Natural killer cell treated with Interleukin-12 subunit alpha and Interleukin-12 subunit beta and Interleukin-15 and Interleukin-18, amount 100 ng/mL, for 72 hours (primary cell): ENCODE results near the gene SYAP1. TPM values are rescaled to one million over a fixed set of nuclear protein-coding genes. Genes with fewer than 3 reads are reported as not detected.

Experiments used
- ATAC-seq, 2 donors: fragments of 150-1000 bp; cut with Tn5 transposase in 1 of 2; sonication (Bioruptor Pico), chemical (Tn5 transposase) in 1 of 2; 2 replicates each; pipeline ENCODE4 v1.10.0; 2021
- DNase-seq: peaks from one replicate; pipeline ENCODE4 v3.0.0; 2022; ENCODE audit warnings: low spot score
- H3K27ac Mint-ChIP-seq, 2 donors: 1 replicate in 1 of 2; 2 replicates in 1 of 2; pipeline ENCODE4 v1.8.0; 2022; ENCODE audit warnings: mixed read lengths in 2 of 2, mild to moderate bottlenecking in 1 of 2, moderate library complexity in 1 of 2
- H3K27me3 Mint-ChIP-seq, 2 donors: 1 replicate in 1 of 2; 2 replicates in 1 of 2; pipeline ENCODE4 v1.8.0; 2022; ENCODE audit warnings: mixed read lengths in 2 of 2
- H3K36me3 Mint-ChIP-seq: one replicate; pipeline ENCODE4 v1.8.0; 2022; ENCODE audit warnings: mixed read lengths
- H3K4me1 Mint-ChIP-seq, 2 donors: 1 replicate in 1 of 2; 2 replicates in 1 of 2; pipeline ENCODE4 v1.8.0; 2022; ENCODE audit warnings: low read depth in 2 of 2, mixed read lengths in 2 of 2, mild to moderate bottlenecking in 1 of 2
- H3K4me3 Mint-ChIP-seq: one replicate; pipeline ENCODE4 v1.8.0; 2022; ENCODE audit warnings: mixed read lengths
- H3K9me3 Mint-ChIP-seq: 2 replicates; pipeline ENCODE4 v1.8.0; 2022; ENCODE audit warnings: mixed read lengths
- total RNA-seq, 2 donors: library from RNA; stranded (reverse); gene quantifications; one replicate each; pipeline ENCODE4 v1.2.3, GENCODE V29; 2022

SYAP1 gene
- total RNA-seq, result 10 to 100 TPM; 12.7 to 22.8 TPM

- Mint-ChIP-seq H3K4me3 (peak within 1 kb of the TSS; percentile 93), H3K27ac (peak within 1 kb of the TSS; percentile 89 to 98), H3K9me3 (no peaks in the 10 kb centered on the region), H3K4me1 (peaks cover 8 to 35% of the 10 kb centered on the region in 2 donors), H3K36me3 (no peaks in the 10 kb centered on the region), H3K27me3 (no peaks in the 10 kb centered on the region)
- DNase-seq (peak; percentile 98), ATAC-seq (peak; percentile 100)
These were observed at the start of gene SYAP1 for GRCh38 chrX:16719334-16720084. Gene SYAP1, plus strand, starts transcription at chrX:16719612. Its CDS starts 113 bp downstream, at chrX:16719725.

GRCh38 chrX:16671005-16671404, 48.4 kb upstream of the SYAP1 start:
- Mint-ChIP-seq H3K36me3 (peaks cover 4% of the 10 kb centered on the region), H3K9me3 (no peaks in the 10 kb centered on the region), H3K27me3 (no peaks in the 10 kb centered on the region), H3K4me3 (no peak overlapping the region), H3K4me1 (no peaks in the 10 kb centered on the region), H3K27ac (no peak overlapping the region)
- DNase-seq (no peak), ATAC-seq (no peak)

- no peaks in the 10 kb centered on the region for H3K9me3 Mint-ChIP-seq
- H3K4me1 Mint-ChIP-seq, result no peaks in the 10 kb centered on the region
- H3K27me3 Mint-ChIP-seq, result no peaks in the 10 kb centered on the region
- H3K27ac Mint-ChIP-seq, result no peak overlapping the region
- no peak for DNase-seq
- no peaks in the 10 kb centered on the region for H3K36me3 Mint-ChIP-seq
- H3K4me3 Mint-ChIP-seq, result no peak overlapping the region
- ATAC-seq, result no peak
These were observed 40.7 kb upstream of the SYAP1 start for GRCh38 chrX:16678689-16679088.

GRCh38 chrX:16683007-16683664, 36.3 kb upstream of the SYAP1 start:
- no peaks in the 10 kb centered on the region for H3K9me3 Mint-ChIP-seq
- no peak for DNase-seq
- H3K27me3 Mint-ChIP-seq, result no peaks in the 10 kb centered on the region
- H3K27ac Mint-ChIP-seq, result no peak overlapping the region
- ATAC-seq, result no peak
- H3K4me3 Mint-ChIP-seq, result no peak overlapping the region
- no peaks in the 10 kb centered on the region for H3K36me3 Mint-ChIP-seq
- H3K4me1 Mint-ChIP-seq, result no peaks in the 10 kb centered on the region

- no peaks in the 10 kb centered on the region for H3K36me3 Mint-ChIP-seq
- no peak overlapping the region for H3K27ac Mint-ChIP-seq
- ATAC-seq (no peak), DNase-seq (no peak)
- H3K27me3 Mint-ChIP-seq, result peaks cover 0 to 4% of the 10 kb centered on the region in 2 donors
- H3K4me1 Mint-ChIP-seq, result no peaks in the 10 kb centered on the region
- no peak overlapping the region for H3K4me3 Mint-ChIP-seq
- H3K9me3 Mint-ChIP-seq, result no peaks in the 10 kb centered on the region
These were observed 31.9 kb upstream of the SYAP1 start for GRCh38 chrX:16687514-16687913.

- no peak for DNase-seq
- H3K27me3 Mint-ChIP-seq, result peaks cover 0 to 8% of the 10 kb centered on the region in 2 donors
- H3K4me1 Mint-ChIP-seq, result no peaks in the 10 kb centered on the region
- H3K4me3 Mint-ChIP-seq, result no peak overlapping the region
- H3K27ac Mint-ChIP-seq, result no peak overlapping the region
- H3K9me3 Mint-ChIP-seq, result no peaks in the 10 kb centered on the region
- no peaks in the 10 kb centered on the region for H3K36me3 Mint-ChIP-seq
- peak in 1 of 2 donors; percentile 66 for ATAC-seq
These were observed 24.2 kb upstream of the SYAP1 start for GRCh38 chrX:16695079-16695676.

GRCh38 chrX:16696956-16697355, 22.5 kb upstream of the SYAP1 start:
- Mint-ChIP-seq H3K9me3 (no peaks in the 10 kb centered on the region), H3K4me3 (no peak overlapping the region), H3K27me3 (peaks cover 0 to 4% of the 10 kb centered on the region in 2 donors), H3K4me1 (no peaks in the 10 kb centered on the region), H3K27ac (no peak overlapping the region), H3K36me3 (no peaks in the 10 kb centered on the region)
- DNase-seq (no peak), ATAC-seq (no peak)

- H3K27me3 Mint-ChIP-seq, result peaks cover 0 to under 1% of the 10 kb centered on the region in 2 donors
- H3K4me3 Mint-ChIP-seq, result no peak overlapping the region
- H3K4me1 Mint-ChIP-seq, result no peaks in the 10 kb centered on the region
- ATAC-seq (no peak), DNase-seq (no peak)
- no peaks in the 10 kb centered on the region for H3K9me3 Mint-ChIP-seq
- H3K36me3 Mint-ChIP-seq, result no peaks in the 10 kb centered on the region
- H3K27ac Mint-ChIP-seq, result no peak overlapping the region
These were observed 20.0 kb upstream of the SYAP1 start for GRCh38 chrX:16699389-16699788.

GRCh38 chrX:16700734-16701133, 18.7 kb upstream of the SYAP1 start:
- no peaks in the 10 kb centered on the region for H3K27me3 Mint-ChIP-seq
- no peaks in the 10 kb centered on the region for H3K9me3 Mint-ChIP-seq
- no peak for ATAC-seq
- H3K36me3 Mint-ChIP-seq, result no peaks in the 10 kb centered on the region
- H3K4me1 Mint-ChIP-seq, result no peaks in the 10 kb centered on the region
- H3K4me3 Mint-ChIP-seq, result no peak overlapping the region
- no peak for DNase-seq
- H3K27ac Mint-ChIP-seq, result no peak overlapping the region

GRCh38 chrX:16702700-16703599, 16.5 kb upstream of the SYAP1 start:
- H3K36me3 Mint-ChIP-seq, result no peaks in the 10 kb centered on the region
- H3K4me1 Mint-ChIP-seq, result no peaks in the 10 kb centered on the region
- no peaks in the 10 kb centered on the region for H3K9me3 Mint-ChIP-seq
- no peaks in the 10 kb centered on the region for H3K27me3 Mint-ChIP-seq
- H3K4me3 Mint-ChIP-seq, result no peak overlapping the region
- H3K27ac Mint-ChIP-seq, result no peak overlapping the region
- DNase-seq, result no peak
- ATAC-seq, result no peak

GRCh38 chrX:16705370-16705769, 14.0 kb upstream of the SYAP1 start:
- H3K4me1 Mint-ChIP-seq, result no peaks in the 10 kb centered on the region
- DNase-seq (no peak), ATAC-seq (no peak)
- no peak overlapping the region for H3K27ac Mint-ChIP-seq
- H3K9me3 Mint-ChIP-seq, result no peaks in the 10 kb centered on the region
- H3K36me3 Mint-ChIP-seq, result no peaks in the 10 kb centered on the region
- H3K27me3 Mint-ChIP-seq, result peaks cover 0 to 2% of the 10 kb centered on the region in 2 donors
- H3K4me3 Mint-ChIP-seq, result no peak overlapping the region

- ATAC-seq, result no peak
- Mint-ChIP-seq H3K27me3 (peaks cover 0 to 11% of the 10 kb centered on the region in 2 donors), H3K36me3 (no peaks in the 10 kb centered on the region), H3K27ac (no peak overlapping the region), H3K9me3 (no peaks in the 10 kb centered on the region), H3K4me3 (no peak overlapping the region), H3K4me1 (peaks cover 8 to 10% of the 10 kb centered on the region in 2 donors)
- DNase-seq, result no peak
These were observed 11.4 kb upstream of the SYAP1 start for GRCh38 chrX:16708016-16708415.

GRCh38 chrX:16711219-16711811, 8.1 kb upstream of the SYAP1 start:
- no peaks in the 10 kb centered on the region for H3K36me3 Mint-ChIP-seq
- H3K4me3 Mint-ChIP-seq, result peak overlapping the region; percentile 79
- peaks cover 0 to 21% of the 10 kb centered on the region in 2 donors for H3K27me3 Mint-ChIP-seq
- H3K9me3 Mint-ChIP-seq, result no peaks in the 10 kb centered on the region
- DNase-seq, result no peak
- H3K4me1 Mint-ChIP-seq, result peaks cover 8 to 10% of the 10 kb centered on the region in 2 donors
- H3K27ac Mint-ChIP-seq, result no peak overlapping the region
- no peak for ATAC-seq
